ENCODE measurements around the gene CDR2L. TPM values are rescaled to one million over a fixed set of nuclear protein-coding genes. Genes with fewer than 3 reads are reported as not detected.

Gene CDR2L
- total and polyA plus RNA-seq, 12 donors, result 1.2 to 17.9 (median 9.5) TPM

DNA sequence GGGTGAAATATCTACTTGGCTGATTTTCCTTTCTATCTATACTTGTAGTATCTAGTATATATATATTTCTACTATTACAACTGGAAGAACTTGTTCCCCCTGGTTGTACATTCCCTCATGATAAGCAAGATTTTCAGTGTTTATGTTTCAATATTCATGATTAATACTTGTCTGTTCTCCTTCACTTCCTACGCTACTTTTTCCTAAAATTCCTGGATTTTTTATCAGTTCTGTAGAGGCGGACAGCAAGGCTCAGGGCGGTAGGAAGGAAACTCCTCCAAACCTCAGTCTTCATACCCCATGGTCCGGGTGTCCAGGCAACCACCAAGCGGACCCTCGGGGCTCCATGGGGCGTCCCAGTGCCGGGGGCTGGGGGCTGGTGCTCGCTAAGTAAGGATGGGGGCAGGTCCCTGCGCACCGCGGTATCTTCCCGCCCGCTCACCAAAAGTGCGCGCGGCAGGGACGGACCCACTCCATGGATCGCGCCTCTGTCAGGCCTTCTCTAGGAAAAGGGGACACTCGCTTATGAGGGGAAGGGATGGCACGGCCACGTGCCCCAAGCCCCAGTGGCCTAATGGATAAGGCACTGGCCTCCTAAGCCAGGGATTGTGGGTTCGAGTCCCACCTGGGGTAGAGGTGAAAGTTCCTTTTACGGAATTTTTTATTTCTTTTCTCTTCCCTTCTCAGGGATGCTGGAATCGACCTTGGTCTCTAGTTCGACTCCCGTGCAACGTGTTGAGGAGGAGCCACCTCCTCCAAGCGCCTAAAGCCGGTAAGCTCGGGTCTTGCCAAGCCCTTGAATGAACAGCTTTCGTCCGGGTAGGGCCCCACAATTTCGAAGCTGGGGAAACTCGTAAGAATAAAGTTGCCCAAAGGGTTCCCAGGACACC is 46.2 kb downstream of the CDR2L start:
- peak; percentile 89 to 99 (median 94) for DNase-seq
- Histone ChIP-seq H3K36me3 (replicated peaks in 1 of 2) (peaks cover 0 to 6% of the 10 kb centered on the region in 2 donors), H3K4me3 (peak overlapping the region in 3 of 4 donors; percentile 18 to 60 (median 29)), H3K9me3 (replicated peaks in 1 of 3) (no peaks in the 10 kb centered on the region), H3K27me3 (no peaks in the 10 kb centered on the region), H3K27ac (peak overlapping the region in 3 of 5 donors; percentile 78 to 94 (median 92)), H3K4me1 (replicated peaks in 1 of 2) (peaks cover 26 to 34% of the 10 kb centered on the region in 2 donors)
- intact Hi-C loops (cut with DNase I), result loop anchor here in 1 of 2 donors (10.0 kb wide), 1 partner anchor 59 kb away; the partner anchor contains the start of gene HID1
- 1 to 2% (median 1%) methylated on average over 28 to 36 of the region's 36 CpGs for WGBS, 4 donors
- no peak for TF ChIP-seq POLR2A (IDR thresholded peaks at IDR 0.05)
- TF ChIP-seq, protein P1, sequence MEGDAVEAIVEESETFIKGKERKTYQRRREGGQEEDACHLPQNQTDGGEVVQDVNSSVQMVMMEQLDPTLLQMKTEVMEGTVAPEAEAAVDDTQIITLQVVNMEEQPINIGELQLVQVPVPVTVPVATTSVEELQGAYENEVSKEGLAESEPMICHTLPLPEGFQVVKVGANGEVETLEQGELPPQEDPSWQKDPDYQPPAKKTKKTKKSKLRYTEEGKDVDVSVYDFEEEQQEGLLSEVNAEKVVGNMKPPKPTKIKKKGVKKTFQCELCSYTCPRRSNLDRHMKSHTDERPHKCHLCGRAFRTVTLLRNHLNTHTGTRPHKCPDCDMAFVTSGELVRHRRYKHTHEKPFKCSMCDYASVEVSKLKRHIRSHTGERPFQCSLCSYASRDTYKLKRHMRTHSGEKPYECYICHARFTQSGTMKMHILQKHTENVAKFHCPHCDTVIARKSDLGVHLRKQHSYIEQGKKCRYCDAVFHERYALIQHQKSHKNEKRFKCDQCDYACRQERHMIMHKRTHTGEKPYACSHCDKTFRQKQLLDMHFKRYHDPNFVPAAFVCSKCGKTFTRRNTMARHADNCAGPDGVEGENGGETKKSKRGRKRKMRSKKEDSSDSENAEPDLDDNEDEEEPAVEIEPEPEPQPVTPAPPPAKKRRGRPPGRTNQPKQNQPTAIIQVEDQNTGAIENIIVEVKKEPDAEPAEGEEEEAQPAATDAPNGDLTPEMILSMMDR (IDR thresholded peaks at IDR 0.05), result no peak

DNA sequence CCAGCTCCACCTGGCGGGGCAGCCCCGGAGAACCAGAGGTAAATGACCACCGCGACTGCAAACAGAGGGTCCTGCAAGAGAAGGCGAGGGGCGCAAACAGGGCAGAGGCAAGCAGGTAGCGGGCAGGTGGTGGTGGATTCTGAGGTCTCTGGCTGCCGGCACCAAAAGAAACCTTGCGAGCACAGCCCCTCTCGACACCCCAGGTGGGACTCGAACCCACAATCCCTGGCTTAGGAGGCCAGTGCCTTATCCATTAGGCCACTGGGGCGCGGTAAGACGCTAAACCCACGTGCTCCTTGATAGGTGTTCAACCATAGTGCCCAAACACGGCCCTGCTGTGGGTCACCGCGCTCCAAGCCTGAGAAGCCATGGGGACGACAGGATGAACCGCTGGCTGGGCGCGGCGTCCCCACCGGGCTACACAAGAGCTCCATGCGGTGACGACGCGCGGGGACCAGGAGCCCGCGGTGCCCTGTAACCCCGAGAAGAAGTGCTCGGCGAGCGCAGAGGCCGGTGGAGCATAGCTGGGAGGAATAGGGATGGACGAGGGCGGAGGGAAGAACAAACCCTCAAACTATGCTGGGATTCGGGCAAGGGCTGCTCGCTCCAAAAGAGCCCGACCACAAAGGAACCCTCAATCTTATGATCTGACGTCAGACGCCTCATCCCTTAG is 46.9 kb downstream of the CDR2L start:
- Histone ChIP-seq H3K9me3 (replicated peaks in 1 of 3) (no peaks in the 10 kb centered on the region), H3K4me3 (peak overlapping the region in 3 of 4 donors; percentile 60 to 71 (median 68)), H3K4me1 (replicated peaks in 1 of 2) (peaks cover 26 to 34% of the 10 kb centered on the region in 2 donors), H3K27ac (peak overlapping the region; percentile 77 to 94 (median 79)), H3K36me3 (replicated peaks in 1 of 2) (peaks cover 0 to 13% of the 10 kb centered on the region in 2 donors), H3K27me3 (no peaks in the 10 kb centered on the region)
- WGBS, 4 donors, result 0 to 2% (median 1%) methylated on average over 12 to 43 of the region's 43 CpGs
- TF ChIP-seq, protein P1 (IDR thresholded peaks at IDR 0.05), result peak in 1 of 6 experiments; percentile 35
- TF ChIP-seq POLR2A (IDR thresholded peaks at IDR 0.05), result peak in 1 of 2 donors; percentile 22
- DNase-seq, result peak; percentile 87 to 97 (median 90)
- intact Hi-C loops (cut with DNase I), result loop anchor here in 1 of 2 donors (10.0 kb wide), 1 partner anchor 60 kb away; the partner anchor contains the start of gene HID1

DNA sequence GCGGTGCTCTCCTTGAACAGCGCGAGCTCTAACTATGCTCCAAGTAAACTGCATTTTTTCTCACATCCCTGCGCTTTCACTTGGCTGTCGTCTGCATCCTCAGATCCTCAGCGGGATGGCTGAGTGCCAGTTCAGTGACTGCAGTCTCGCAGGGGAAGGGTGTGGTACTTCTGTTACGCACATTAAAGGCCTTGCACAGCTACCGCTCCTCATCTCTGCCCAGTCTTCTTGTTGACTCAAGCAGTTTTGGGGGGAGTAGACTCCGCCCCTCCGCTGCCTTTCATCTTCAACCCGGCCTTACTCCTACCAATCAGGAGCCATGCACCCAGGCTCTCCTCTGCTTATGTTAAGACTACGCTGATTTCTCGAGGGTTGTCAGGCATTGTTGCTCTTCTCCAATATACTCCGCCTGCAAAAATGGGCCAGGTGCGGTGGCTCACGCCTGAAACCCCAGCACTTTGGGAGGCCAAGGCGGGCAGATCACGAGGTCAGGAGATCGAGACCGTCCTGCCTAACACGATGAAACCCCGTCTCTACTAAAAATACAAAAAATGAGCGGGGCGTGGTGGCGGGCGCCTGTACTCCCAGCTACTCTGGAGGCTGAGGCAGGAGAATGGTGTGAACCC is 49.3 kb downstream of the CDR2L start:
- WGBS, 4 donors, result 63 to 77% (median 66%) methylated on average over 25 to 27 of the region's 27 CpGs
- H3K36me3 ChIP-seq (replicated peaks in 1 of 2), result peaks cover 0 to 37% of the 10 kb centered on the region in 2 donors
- H3K9me3 ChIP-seq (replicated peaks in 1 of 3), result no peaks in the 10 kb centered on the region
- TF ChIP-seq, protein P1 (IDR thresholded peaks at IDR 0.05), result no peak
- TF ChIP-seq POLR2A (IDR thresholded peaks at IDR 0.05), result no peak
- intact Hi-C loops (cut with DNase I), result loop anchor here in 1 of 2 donors (10.0 kb wide), 1 partner anchor 62 kb away; the partner anchor contains the start of gene HID1
- H3K4me3 ChIP-seq, result no peak overlapping the region
- H3K27ac ChIP-seq, result peak overlapping the region in 3 of 5 donors; percentile 19 to 94 (median 92)
- H3K27me3 ChIP-seq, result no peaks in the 10 kb centered on the region
- peak; percentile 73 to 91 (median 85) for DNase-seq
- H3K4me1 ChIP-seq (replicated peaks in 1 of 2), result peaks cover 26 to 34% of the 10 kb centered on the region in 2 donors

All from adrenal gland (tissue), 12 donors.